HG03460 (cell line): ENCODE measurements around the gene FLNA.

Experiments
- ATAC-seq: cut with Tn5 transposase; IDR thresholded peaks from one replicate; pipeline ENCODE4 v1.9.1; 2021; ENCODE audit not compliant: unreplicated experiment

Gene FLNA

DNA sequence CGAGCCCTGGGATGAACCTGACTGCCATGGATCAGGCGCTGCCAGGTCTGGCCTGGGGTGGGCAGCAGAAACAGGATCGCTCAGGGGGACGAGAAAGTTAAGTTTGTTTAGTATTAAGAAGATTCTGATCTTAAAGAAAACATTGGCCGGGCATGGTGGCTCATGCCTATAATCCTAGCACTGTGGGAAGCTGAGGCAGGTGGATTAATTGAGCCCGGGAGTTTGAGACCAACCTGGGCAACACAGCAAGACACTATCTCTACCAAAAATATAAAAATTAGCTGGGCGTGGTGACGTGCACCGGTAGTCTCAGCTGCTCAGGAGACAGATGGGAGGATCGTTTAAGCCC is 696 bp upstream of the FLNA start:
- ATAC-seq: no peak

- no peak for ATAC-seq
These were observed 811 bp downstream of the FLNA start for GRCh38 chrX:154373340-154374306.

GRCh38 chrX:154372612-154373022 is 1.8 kb downstream of the FLNA start:
- peak; percentile 26 for ATAC-seq

- no peak for ATAC-seq
These were observed 2.6 kb downstream of the FLNA start for GRCh38 chrX:154371789-154372300.

DNA sequence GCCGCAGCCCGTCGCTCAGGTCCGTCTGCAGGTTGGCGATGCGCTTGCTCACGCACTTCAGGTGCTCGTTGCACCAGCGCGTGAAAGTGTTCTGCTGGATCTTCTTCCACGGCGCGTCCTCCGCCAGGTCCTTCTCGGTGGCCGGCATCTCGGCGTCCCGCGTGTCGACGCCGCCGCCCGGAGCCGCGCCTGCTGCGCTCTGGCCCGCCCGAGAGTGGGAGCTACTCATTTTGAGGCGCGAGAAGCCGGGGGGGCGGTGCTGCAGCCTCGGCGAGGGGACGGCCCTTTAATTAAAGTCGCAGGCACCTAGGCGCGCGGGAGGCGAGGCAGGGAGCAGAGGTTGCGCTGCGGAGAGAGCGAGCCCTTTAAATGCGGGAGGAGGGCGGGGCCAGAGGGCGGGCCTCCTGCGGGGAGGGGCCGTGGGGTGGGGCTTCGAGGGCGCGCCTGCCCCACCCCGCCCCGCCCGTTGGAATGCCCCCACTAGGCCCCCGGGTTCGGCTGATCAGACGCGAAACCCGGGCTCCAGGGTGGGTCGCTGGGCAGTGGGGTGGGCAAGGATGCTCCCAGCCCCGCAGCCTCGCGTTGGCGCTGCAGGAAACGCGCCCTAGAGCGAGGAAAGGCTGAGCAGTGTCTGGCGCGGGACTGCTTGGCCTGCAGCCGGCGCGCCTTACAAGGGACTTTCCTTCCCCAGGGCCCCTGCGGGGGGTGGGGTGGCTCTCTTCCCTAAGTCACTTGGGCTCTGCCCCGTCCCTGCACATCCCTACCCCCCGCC is 3.2 kb downstream of the FLNA start:
- ATAC-seq: peak; percentile 44

GRCh38 chrX:154370300-154371016 is 4.0 kb downstream of the FLNA start:
- no peak for ATAC-seq

GRCh38 chrX:154369449-154370299 is 4.8 kb downstream of the FLNA start:
- ATAC-seq: no peak

GRCh38 chrX:154368630-154369448 is 5.6 kb downstream of the FLNA start:
- ATAC-seq: no peak

DNA sequence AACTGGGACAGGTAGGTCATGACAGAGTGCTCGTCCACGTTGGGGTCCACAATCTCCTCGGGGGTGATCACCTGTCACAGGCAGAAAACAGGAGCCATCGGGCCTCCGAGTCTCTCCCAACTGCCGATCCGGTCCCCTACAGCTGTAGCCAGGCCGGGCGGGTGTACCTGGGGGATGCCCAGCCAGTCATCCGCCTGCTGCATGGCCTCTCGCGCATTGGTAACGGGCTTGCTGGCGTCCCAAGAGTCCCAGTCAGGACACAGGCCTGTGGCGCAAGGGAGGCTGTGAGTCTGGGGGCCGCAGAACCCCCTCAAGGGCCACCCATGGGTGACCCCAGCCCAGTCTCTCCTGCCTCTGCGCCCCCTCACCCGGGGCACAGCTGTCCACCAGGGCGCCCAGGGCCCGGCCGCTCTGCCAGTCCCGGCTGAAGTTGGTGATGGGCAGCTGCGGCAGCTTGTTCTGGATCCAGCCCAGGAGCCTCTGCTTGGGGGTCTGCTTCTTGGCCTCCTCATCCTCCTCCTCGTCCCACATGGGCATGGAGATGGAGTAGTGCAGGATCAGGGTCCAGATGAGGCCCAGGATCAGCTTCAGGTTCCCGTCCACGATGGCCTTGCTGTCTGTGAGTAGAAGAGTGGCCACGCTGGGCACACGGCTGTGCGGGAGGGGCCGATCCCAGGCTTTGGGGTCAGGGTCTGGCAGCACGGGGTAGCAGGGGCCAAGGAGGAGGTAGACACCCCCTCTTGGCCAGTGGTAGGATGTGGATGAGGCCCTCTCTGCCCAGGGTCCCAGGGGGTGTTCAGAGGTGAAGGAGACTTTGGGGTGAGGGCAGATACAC is 6.7 kb downstream of the FLNA start:
- ATAC-seq: no peak

DNA sequence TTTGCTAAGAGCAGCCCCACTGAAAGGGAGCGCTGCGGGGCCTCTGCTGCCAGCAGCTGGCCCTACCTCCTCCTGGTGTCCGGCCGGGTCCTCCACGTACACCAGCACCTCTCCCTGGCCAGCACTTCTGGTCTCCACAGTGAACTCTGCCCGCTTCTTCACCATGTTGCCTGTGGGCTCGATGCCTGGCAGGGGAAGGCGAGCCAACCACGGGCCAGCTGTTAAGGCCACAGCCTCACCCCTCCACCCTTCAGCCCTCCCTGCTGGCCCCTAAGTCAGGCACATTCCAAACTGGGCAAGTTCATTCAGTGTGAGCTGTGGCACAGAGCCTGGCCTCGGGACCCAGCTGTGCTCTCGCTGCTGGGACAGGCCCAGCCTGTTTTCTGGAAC is 7.8 kb downstream of the FLNA start:
- no peak for ATAC-seq

GRCh38 chrX:154365997-154366665 is 8.3 kb downstream of the FLNA start:
- no peak for ATAC-seq

GRCh38 chrX:154365052-154365600 is 9.3 kb downstream of the FLNA start:
- no peak for ATAC-seq

DNA sequence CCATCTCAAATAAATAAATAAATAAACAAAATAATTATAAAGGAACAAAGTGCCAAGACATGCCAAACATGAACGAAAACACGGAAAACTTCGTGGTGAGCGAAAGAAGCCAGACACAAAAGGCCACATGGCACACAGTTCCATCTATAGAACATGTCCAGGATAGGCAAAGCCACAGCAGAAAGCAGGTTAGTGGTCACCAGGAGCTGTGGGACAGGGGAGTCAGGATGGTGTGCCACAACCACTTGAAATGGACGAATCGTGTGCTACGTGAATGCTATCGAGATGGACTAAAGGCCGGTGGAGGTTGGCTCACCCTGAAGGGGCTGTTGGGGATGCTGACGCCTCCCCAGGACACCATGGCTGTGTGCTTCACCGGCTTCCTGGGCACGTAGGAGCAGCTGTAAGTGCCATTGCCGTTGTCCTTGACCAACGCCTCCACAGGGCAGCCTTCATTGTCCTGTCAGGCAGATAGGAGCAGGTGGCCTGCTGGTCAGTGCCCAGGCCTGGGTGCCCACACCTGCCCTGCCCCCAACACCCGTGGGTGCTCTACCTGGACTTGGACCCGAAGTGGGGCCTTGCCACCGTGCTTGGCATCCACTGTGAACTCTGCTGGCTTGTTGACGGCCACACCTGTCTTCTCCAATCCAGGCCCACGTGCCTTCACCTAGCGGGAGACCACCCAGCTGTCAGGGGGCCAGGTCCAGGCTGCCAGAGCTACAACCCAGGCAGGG is 10.6 kb downstream of the FLNA start:
- ATAC-seq: no peak

DNA sequence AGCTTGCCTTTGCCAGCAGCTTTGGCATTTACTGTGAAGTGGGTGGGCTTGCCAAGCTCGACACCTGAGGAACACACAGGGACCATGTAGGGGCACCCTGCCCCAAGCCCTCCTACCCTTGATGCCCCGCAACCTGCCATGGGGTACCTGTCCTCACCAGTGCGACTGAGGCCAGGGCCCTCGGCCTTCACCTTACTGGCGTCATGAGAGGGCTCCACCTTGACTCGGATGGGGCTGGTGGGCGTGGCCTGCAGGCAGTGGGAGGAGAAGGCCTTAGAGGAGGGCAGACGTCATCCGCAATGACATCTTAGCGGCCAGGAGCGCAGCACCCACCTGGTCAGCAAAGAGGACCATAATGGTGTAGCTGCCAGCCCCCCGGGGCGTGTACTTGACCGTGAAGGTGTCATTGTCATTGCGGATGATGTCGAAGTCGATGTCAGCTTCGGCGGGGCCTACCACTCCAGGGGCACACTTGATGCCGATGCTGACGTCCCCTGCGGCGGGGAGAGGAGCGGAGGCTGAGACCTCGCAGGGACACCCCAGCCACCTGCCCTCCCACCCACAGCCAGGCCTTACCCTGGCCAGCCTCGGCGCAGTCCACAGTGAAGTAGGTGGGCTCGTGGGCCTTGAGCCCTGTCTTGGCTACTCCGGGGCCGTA is 12.2 kb downstream of the FLNA start:
- no peak for ATAC-seq

DNA sequence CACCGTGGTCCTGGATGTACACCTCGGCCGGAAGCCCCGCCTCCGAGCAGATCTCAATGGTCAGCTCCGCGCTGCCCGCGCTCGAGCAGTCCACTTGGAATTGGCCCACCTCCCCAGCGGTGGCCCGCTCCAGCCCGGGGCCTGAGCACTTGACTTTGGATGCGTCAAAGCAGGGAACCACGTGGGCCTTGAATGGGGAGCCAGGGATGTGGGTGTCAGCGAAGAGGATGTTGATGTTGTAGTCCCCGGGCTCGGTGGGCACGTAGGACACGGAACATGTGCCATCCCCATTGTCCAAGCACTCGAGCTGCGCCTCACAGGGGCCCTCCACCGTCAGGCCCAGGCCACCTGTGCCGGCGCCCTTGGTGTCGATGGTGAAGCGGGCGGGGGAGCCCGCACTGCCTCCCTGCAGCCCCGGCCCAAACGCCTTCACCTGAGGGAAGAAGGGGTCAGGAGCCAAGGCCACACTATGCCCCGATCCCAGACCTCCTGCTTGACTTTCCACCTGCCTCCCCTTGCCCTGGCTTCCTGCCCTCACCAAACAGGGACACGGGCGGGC is 14.2 kb downstream of the FLNA start:
- no peak for ATAC-seq
